Heart left ventricle (tissue), 16 donors: ENCODE data around the gene TNS3. TPM values are rescaled to one million over a fixed set of nuclear protein-coding genes. Genes with fewer than 3 reads are reported as not detected.

Experiments used
- ATAC-seq, 4 donors: fragments of 200-7000 bp; cut with Tn5 transposase; one replicate each; pipeline ENCODE4 v1.9.1; 2020 to 2022; ENCODE audit warnings: moderate library complexity in 4 of 4, mild to moderate bottlenecking in 3 of 4, moderate number of reproducible peaks in 1 of 4
- DNase-seq, 5 donors: peaks; one replicate each; pipeline ENCODE4 v3.0.0-alpha.2; 2020
- H3K27ac ChIP-seq, 12 donors: fragments of 200-600 bp; sonication (generic) in 4 of 12; one replicate each; pipeline versions ENCODE4 v1.5.0 to v1.8.0; 2016 to 2022; ENCODE audit warnings: mild to moderate bottlenecking in 2 of 12
- H3K27me3 ChIP-seq, 9 donors: fragments of 200-600 bp; sonication (generic) in 2 of 9; one replicate each; pipeline versions ENCODE4 v1.5.1 to v1.8.0; 2016 to 2022; ENCODE audit warnings: mild to moderate bottlenecking in 3 of 9
- H3K36me3 ChIP-seq, 9 donors: fragments of 200-600 bp; sonication (generic) in 2 of 9; one replicate each; pipeline versions ENCODE4 v1.5.0 to v1.8.0; 2018 to 2022; ENCODE audit warnings: mild to moderate bottlenecking in 2 of 9
- H3K4me1 ChIP-seq, 12 donors: fragments of 200-600 bp; sonication (generic) in 4 of 12; one replicate each; pipeline versions ENCODE4 v1.5.0 to v1.8.0; 2016 to 2022; ENCODE audit warnings: mild to moderate bottlenecking in 3 of 12
- H3K4me3 ChIP-seq, 12 donors: fragments of 200-600 bp; sonication (generic) in 4 of 12; one replicate each; pipeline versions ENCODE4 v1.5.0 to v1.8.0; 2017 to 2022; ENCODE audit warnings: mild to moderate bottlenecking in 9 of 12, moderate library complexity in 4 of 12
- H3K9me3 ChIP-seq, 12 donors: fragments of 200-600 bp; sonication (generic) in 4 of 12; one replicate each; pipeline versions ENCODE4 v1.5.0 to v1.8.0; 2016 to 2022; ENCODE audit warnings: mild to moderate bottlenecking in 1 of 12
- CTCF ChIP-seq, 12 donors: fragments of 200-600 bp; sonication (generic) in 4 of 12; IDR thresholded peaks; one replicate each; pipeline versions ENCODE4 v1.5.0 to v1.8.0; 2018 to 2022; ENCODE audit warnings: antibody characterized with exemption in 12 of 12, mild to moderate bottlenecking in 5 of 12
- POLR2A ChIP-seq, 2 donors: fragments of 450-650 bp; IDR thresholded peaks; one replicate each; pipeline ENCODE4 v1.6.1; 2017; ENCODE audit warnings: antibody characterized with exemption in 2 of 2, mild to moderate bottlenecking in 2 of 2, moderate library complexity in 2 of 2
- WGBS, 4 donors: extraction: QIAGEN DNeasy Blood & Tissue Kit in 2 of 4; methylation state at CpG; one replicate each; pipeline versions ENCODE4 v1.1.5 to v1.1.7; 2013 to 2018; 5-methylcytosine and 5-hydroxymethylcytosine counted together
- intact Hi-C, 10 donors: fragments of 100-400 bp; cut with DNase I; formaldehyde crosslinking; loops; one replicate each; pipeline versions ENCODE4 v1.11.1 to v1.14.2; 2022
- polyA plus RNA-seq, 2 donors: library from polyadenylated mRNA; stranded (reverse); fragments of 200-250 nt; gene quantifications; one replicate each; pipeline ENCODE4 v1.2.3, GENCODE V29; 2013
- total RNA-seq, 9 donors: library from RNA; depleted of rRNA in 2 of 9; stranded (reverse); fragments of >200 nt in 2 of 9; fragmentation: NEBNext Ultra II Directional in 3 of 9; extraction: Animal tissue kit (Norgen Biotek cat#: 25700) in 3 of 9; gene quantifications; one replicate each; pipeline versions ENCODE4 v1.1.0 to v1.2.4, GENCODE V29; 2016 to 2023
- donor health status: ischemic (EF 13 %, LVEDD 7.1; RV severe dilation, severe dysfunction).
- donor health status: healthy with polysubstance abuse.
- donor health status: DM: no; HTN: yes; CAD: no.
- donor health status: DM: no; HTN: no; CAD: no.
- donor health status: ischemic (EF 25% LVEDD 6.9; RV normal size, moderate dysfunction).
- donor health status: ischemic (EF 25% LVEDD 5.7; RV mildly dilated, moderate dysfunction).
- donor health status: healthy.
- donor health status: DM: yes; HTN: yes; CAD: no.
- donor health status: ischemic (EF 35%, LVEDD 5.7; RV mildly dilated, moderate dysfunction).
- donor health status: nonischemic (EF 11% LVEDD 7.7; RV severe dilation, severe dysfunction).
- donor health status: DM: yes; HTN: yes; CAD: no.
- donor health status: PGD.
- donor health status: ischemic (EF 29% LVEDD 5.4; RV normal size, mild dysfunction).
- donor health status: nonischemic (EF 23%, LVEDD 6.1; RV moderate dilation, normal function).

Gene TNS3
- total and polyA plus RNA-seq, 11 donors = 10.1 to 116 (median 32.7) TPM

- TF ChIP-seq CTCF (IDR thresholded peaks at IDR 0.05) (no peak), POLR2A (IDR thresholded peaks at IDR 0.05) (no peak)
- H3K27ac ChIP-seq = peak overlapping the region in 1 of 12 donors; percentile 1
- no peak overlapping the region for H3K4me3 ChIP-seq
- H3K4me1 ChIP-seq = peaks cover 0 to 45% (median 25%) of the 10 kb centered on the region in 12 donors
- 53 to 59% (median 57%) methylated on average over 2 of the region's 2 CpGs for WGBS, 4 donors
- H3K27me3 ChIP-seq = no peaks in the 10 kb centered on the region
- intact Hi-C loops = no loop called here
- no peak for ATAC-seq
- H3K36me3 ChIP-seq = peaks cover 0 to 19% (median 0%) of the 10 kb centered on the region in 9 donors
- peaks cover 0 to 7% (median 0%) of the 10 kb centered on the region in 12 donors for H3K9me3 ChIP-seq
- DNase-seq = no peak
These were observed 271.9 kb downstream of the TNS3 start for GRCh38 chr7:47310020-47310419.

- no peaks in the 10 kb centered on the region for H3K27me3 ChIP-seq
- H3K4me1 ChIP-seq = peaks cover 0 to 41% (median 20%) of the 10 kb centered on the region in 12 donors
- no peak overlapping the region for H3K4me3 ChIP-seq
- TF ChIP-seq POLR2A (IDR thresholded peaks at IDR 0.05) = no peak
- 96 to 100% (median 98%) methylated on average over 6 of the region's 6 CpGs for WGBS, 4 donors
- no peak overlapping the region for H3K27ac ChIP-seq
- intact Hi-C loops = no loop called here
- ATAC-seq = no peak
- DNase-seq = no peak
- H3K36me3 ChIP-seq = peaks cover 0 to 24% (median under 1%) of the 10 kb centered on the region in 9 donors
- H3K9me3 ChIP-seq = peaks cover 0 to 7% (median 0%) of the 10 kb centered on the region in 12 donors
These were observed 273.1 kb downstream of the TNS3 start for GRCh38 chr7:47308808-47309207.

GRCh38 chr7:47307311-47307710 is 274.6 kb downstream of the TNS3 start:
- DNase-seq (no peak), ATAC-seq (no peak)
- intact Hi-C loops = no loop called here
- peaks cover 0 to 37% (median 15%) of the 10 kb centered on the region in 12 donors for H3K4me1 ChIP-seq
- peaks cover 0 to 7% (median 0%) of the 10 kb centered on the region in 12 donors for H3K9me3 ChIP-seq
- no peaks in the 10 kb centered on the region for H3K27me3 ChIP-seq
- no peak overlapping the region for H3K4me3 ChIP-seq
- no peak overlapping the region for H3K27ac ChIP-seq
- H3K36me3 ChIP-seq = peaks cover 0 to 29% (median 9%) of the 10 kb centered on the region in 9 donors
- TF ChIP-seq POLR2A (IDR thresholded peaks at IDR 0.05) (no peak), CTCF (IDR thresholded peaks at IDR 0.05) (no peak)
- WGBS, 4 donors = 76 to 97% (median 79%) methylated on average over 3 of the region's 3 CpGs

GRCh38 chr7:47304727-47305719 is 276.9 kb downstream of the TNS3 start:
- intact Hi-C loops = loop anchor here in 1 of 10 donors (2.0 kb wide), 1 partner anchor 36 kb away; no protein-coding TSS in a partner anchor
- Histone ChIP-seq H3K36me3 (peaks cover 0 to 51% (median 32%) of the 10 kb centered on the region in 9 donors), H3K27me3 (no peaks in the 10 kb centered on the region), H3K9me3 (peaks cover 0 to 7% (median 0%) of the 10 kb centered on the region in 12 donors), H3K4me3 (no peak overlapping the region), H3K27ac (peak overlapping the region in 11 of 12 donors; percentile 30 to 73 (median 53)), H3K4me1 (peaks cover 0 to 40% (median 15%) of the 10 kb centered on the region in 12 donors)
- WGBS, 4 donors = 63 to 73% (median 67%) methylated on average over 25 to 27 of the region's 27 CpGs
- TF ChIP-seq CTCF (IDR thresholded peaks at IDR 0.05) (no peak), POLR2A (IDR thresholded peaks at IDR 0.05) (no peak)
- DNase-seq (peak in 4 of 5 donors; percentile 35 to 75 (median 45)), ATAC-seq (peak; percentile 75 to 94 (median 80))
